Measurements from ENCODE around the gene TREM1. TPM values are rescaled to one million over a fixed set of nuclear protein-coding genes. Genes with fewer than 3 reads are reported as not detected.

The TREM1 gene
- 1 to 10 TPM in 2 of 4 donors, under 1 TPM in 2; 0.59 to 2.3 (median 1.0) TPM for total RNA-seq

DNA sequence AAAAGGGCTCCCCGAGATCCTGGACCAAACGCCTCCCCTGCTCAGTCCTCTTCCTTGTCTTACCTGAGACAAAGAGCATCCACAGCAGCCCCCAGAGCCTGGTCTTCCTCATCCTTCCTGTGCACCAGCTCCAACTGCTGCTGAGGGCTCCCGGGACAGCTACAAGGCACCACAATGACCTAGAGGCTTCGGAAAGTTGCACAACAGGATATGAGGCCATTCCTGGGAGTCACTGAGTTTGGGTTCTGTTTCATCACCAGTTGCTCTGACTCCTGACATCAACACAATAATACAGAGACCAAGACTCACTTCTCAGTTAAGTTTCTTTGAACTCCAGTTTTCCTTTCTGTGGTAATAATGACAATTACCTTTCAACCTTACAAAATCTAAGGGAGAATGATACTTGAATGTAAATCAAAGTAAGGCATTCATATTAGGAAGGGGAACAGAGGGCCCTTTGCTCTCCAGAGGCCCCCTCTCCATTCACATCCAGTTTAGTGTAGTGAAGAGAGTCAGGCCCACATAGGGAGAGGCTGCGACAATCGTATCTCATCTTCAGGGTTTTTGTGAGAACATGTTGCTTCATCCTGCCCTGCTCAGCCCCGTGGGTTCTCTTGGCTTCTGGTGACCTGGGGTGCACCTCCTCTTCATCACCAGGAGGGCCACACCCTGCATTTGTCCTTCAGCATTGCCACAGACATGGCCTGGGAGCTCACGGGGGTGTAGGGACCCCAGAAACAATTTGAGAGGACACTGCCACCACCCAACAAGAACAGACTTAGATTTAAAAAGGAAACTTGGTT, at the start of gene TREM1:
TSS of gene TREM1 (minus strand) at position 139 of the 803 bp plus-strand sequence. CDS start at position 112, 27 bp downstream.
- intact Hi-C loops (cut with DNase I), result no loop called here
- Histone ChIP-seq H3K9me3 (no peaks in the 10 kb centered on the region), H3K4me1 (peaks cover 0 to 4% (median 0%) of the 10 kb centered on the region in 3 donors), H3K27ac (peak within 1 kb of the TSS in 1 of 4 donors; percentile 30), H3K27me3 (peaks cover 0 to 36% (median 0%) of the 10 kb centered on the region in 4 donors), H3K4me3 (no peak within 1 kb of the TSS), H3K36me3 (no peaks in the 10 kb centered on the region)
- TF ChIP-seq, protein P1, sequence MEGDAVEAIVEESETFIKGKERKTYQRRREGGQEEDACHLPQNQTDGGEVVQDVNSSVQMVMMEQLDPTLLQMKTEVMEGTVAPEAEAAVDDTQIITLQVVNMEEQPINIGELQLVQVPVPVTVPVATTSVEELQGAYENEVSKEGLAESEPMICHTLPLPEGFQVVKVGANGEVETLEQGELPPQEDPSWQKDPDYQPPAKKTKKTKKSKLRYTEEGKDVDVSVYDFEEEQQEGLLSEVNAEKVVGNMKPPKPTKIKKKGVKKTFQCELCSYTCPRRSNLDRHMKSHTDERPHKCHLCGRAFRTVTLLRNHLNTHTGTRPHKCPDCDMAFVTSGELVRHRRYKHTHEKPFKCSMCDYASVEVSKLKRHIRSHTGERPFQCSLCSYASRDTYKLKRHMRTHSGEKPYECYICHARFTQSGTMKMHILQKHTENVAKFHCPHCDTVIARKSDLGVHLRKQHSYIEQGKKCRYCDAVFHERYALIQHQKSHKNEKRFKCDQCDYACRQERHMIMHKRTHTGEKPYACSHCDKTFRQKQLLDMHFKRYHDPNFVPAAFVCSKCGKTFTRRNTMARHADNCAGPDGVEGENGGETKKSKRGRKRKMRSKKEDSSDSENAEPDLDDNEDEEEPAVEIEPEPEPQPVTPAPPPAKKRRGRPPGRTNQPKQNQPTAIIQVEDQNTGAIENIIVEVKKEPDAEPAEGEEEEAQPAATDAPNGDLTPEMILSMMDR (IDR thresholded peaks at IDR 0.05), result no peak
- peak in 1 of 4 donors; percentile 26 for TF ChIP-seq POLR2A (IDR thresholded peaks at IDR 0.05)
- DNase-seq, result no peak
- WGBS, 2 donors, result 51 to 71% methylated on average over 4 to 5 of the region's 8 CpGs

DNA sequence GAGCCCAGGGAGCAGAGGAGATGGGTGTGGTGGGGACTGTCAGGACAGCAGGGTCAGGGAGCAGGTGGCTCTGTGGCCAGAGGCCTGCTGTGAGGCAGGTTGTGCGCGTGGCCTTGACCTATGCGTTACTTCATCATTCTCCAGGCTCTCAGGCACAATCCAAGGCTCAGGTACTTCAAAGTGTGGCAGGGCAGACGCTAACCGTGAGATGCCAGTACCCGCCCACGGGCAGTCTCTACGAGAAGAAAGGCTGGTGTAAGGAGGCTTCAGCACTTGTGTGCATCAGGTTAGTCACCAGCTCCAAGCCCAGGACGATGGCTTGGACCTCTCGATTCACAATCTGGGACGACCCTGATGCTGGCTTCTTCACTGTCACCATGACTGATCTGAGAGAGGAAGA, 49.5 kb upstream of the TREM1 start:
- DNase-seq, result no peak
- no peaks in the 10 kb centered on the region for H3K36me3 ChIP-seq
- 60 to 75% methylated on average over 1 to 10 of the region's 11 CpGs for WGBS, 2 donors
- no peak overlapping the region for H3K4me3 ChIP-seq
- no peaks in the 10 kb centered on the region for H3K4me1 ChIP-seq
- peaks cover 0 to 74% (median 0%) of the 10 kb centered on the region in 4 donors for H3K27me3 ChIP-seq
- TF ChIP-seq, protein P1 (IDR thresholded peaks at IDR 0.05), result no peak
- TF ChIP-seq POLR2A (IDR thresholded peaks at IDR 0.05), result no peak
- no peaks in the 10 kb centered on the region for H3K9me3 ChIP-seq
- intact Hi-C loops (cut with DNase I), result no loop called here
- H3K27ac ChIP-seq, result no peak overlapping the region

DNA sequence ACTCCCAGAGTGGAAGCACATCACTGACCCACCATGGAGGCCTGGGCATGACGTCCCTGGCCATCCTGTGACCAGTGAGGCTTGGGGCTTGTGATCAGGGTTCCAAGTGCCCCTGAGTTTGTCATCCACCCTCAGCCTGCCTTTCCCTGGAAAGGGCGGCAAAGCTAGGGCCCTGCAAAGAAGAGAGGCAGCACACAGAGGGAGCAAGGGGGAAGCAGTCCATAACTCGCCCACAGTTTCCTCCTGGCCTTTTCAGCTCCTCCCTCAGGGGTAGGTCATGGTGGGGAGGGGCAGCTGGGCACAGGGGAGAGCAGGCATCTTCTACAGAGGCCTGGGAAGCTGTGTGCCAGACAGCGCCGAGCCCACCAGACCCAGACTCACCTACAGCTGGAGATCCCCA, 48.8 kb upstream of the TREM1 start, which contains the start of gene NCR2:
TSS of gene NCR2 (plus strand) at position 313 of the 400 bp plus-strand sequence. CDS start 269 bp downstream, outside the sequence.
- intact Hi-C loops (cut with DNase I), result no loop called here
- whole genome bisulfite sequencing, 2 donors, result 77 to 85% methylated on average over 3 of the region's 5 CpGs
- DNase-seq, result no peak
- Histone ChIP-seq H3K9me3 (no peaks in the 10 kb centered on the region), H3K4me3 (no peak within 1 kb of the TSS), H3K36me3 (no peaks in the 10 kb centered on the region), H3K4me1 (no peaks in the 10 kb centered on the region), H3K27me3 (peaks cover 0 to 69% (median 0%) of the 10 kb centered on the region in 4 donors), H3K27ac (no peak within 1 kb of the TSS)
- TF ChIP-seq POLR2A (IDR thresholded peaks at IDR 0.05), result no peak

DNA sequence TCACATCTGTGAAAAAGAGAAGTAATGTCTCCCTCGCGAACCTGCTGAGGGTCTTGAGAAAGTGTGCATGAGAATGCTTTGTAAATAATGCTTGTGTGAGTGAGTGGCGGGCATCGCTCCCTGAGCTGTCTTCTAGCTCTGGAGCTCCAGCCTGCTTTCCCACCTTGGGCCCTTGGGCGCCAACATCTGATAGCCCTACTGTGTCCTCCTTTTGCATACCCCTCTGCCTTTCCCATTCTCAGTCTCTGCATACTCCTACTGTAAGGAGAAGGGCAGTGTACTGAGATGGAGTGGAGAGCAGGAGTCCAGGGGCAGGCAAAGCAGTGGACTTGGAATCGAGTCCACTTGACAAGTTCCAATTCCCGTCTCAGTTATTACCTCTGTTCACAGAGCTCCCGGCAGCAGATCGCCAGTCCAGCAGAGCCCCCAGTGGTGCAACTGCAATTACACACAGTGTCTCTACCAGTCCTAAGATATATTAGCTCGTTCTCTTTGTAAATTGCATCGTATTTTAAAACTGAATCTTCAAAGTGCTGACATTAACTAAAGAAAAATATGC, 48.1 kb upstream of the TREM1 start:
- H3K9me3 ChIP-seq, result no peaks in the 10 kb centered on the region
- H3K27me3 ChIP-seq, result peaks cover 0 to 75% (median 0%) of the 10 kb centered on the region in 4 donors
- H3K36me3 ChIP-seq, result no peaks in the 10 kb centered on the region
- intact Hi-C loops (cut with DNase I), result no loop called here
- no peaks in the 10 kb centered on the region for H3K4me1 ChIP-seq
- TF ChIP-seq, protein P1 (IDR thresholded peaks at IDR 0.05), result no peak
- TF ChIP-seq POLR2A (IDR thresholded peaks at IDR 0.05), result no peak
- no peak for DNase-seq
- H3K4me3 ChIP-seq, result no peak overlapping the region
- no peak overlapping the region for H3K27ac ChIP-seq
- 63 to 76% methylated on average over 10 to 11 of the region's 11 CpGs for WGBS, 2 donors

DNA sequence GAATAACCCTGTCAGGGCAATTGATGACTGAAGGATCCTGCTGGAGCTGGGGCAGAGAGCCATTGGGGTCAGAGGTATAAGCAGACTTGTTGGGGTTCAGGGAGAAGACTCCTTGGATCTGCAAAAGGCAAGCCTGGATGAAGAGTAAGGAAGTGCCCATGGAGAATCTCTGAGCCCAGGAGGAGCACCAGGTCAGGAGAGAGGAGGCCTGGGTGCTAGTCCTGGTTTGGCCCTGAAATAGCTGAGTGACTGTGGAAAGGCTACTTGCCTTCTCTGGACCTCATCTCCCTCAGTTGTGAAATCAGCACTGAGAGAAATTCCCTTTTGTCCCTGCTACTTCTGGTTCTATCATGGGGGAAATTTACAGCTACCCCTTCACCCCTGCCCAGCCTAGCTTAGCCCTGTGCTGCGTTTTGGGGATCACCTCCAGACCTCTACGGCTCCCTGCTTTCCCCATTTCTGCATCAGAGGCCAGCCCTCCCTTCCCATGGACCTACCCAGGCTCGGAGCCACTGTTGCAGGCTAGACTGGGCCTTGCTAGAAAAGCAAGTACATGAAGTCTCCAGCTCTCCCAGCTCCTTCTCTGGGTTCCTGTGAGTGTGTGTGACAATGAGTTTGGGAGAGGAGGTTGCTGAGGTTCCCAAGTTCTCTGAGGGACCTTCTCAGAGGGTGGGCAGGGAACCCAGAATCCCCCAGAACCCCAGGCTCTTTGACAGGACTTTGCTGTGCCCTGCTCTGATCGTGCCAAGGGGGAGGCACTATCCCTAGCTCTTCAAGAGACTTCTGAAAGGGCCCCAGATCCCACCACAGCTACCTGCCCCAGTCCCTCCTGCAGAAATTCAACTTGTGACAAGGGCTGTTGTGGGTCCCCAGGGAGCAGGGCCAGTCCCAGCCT, 46.6 kb upstream of the TREM1 start:
- H3K4me1 ChIP-seq, result no peaks in the 10 kb centered on the region
- H3K4me3 ChIP-seq, result no peak overlapping the region
- no peak for DNase-seq
- no peaks in the 10 kb centered on the region for H3K9me3 ChIP-seq
- H3K27ac ChIP-seq, result no peak overlapping the region
- H3K27me3 ChIP-seq, result peaks cover 0 to 73% (median 0%) of the 10 kb centered on the region in 4 donors
- TF ChIP-seq, protein P1 (IDR thresholded peaks at IDR 0.05), result no peak
- TF ChIP-seq POLR2A (IDR thresholded peaks at IDR 0.05), result no peak
- no peaks in the 10 kb centered on the region for H3K36me3 ChIP-seq
- intact Hi-C loops (cut with DNase I), result no loop called here
- WGBS, 2 donors, result 48 to 62% methylated on average over 3 of the region's 4 CpGs

Data from esophagus squamous epithelium (tissue), 5 donors.